Right renal cortex interstitium (tissue), 3 donors: ENCODE results near the gene TMEM203. TPM values are rescaled to one million over a fixed set of nuclear protein-coding genes. Genes with fewer than 3 reads are reported as not detected.
"Not testable (repeated sequence)": the region's sequence is repeated elsewhere in the genome, so short reads cannot be mapped to it uniquely, and the experiment has no call there.

Experiments used
- DNase-seq, 3 donors: peaks; one replicate each; pipeline ENCODE4 v3.0.0-alpha.2; 2013; ENCODE audit warnings: low read depth in 3 of 3, low spot score in 2 of 3
- polyA plus RNA-seq, 3 donors: library from polyadenylated mRNA; unstranded; fragments of 120-200 nt; gene quantifications; one replicate each; pipeline ENCODE4 v1.2.1, GENCODE V29; 2013; ENCODE audit not compliant: insufficient read length in 3 of 3

TMEM203 gene
- polyA plus RNA-seq, 3 donors: 39.7 to 44.3 (median 42.6) TPM

GRCh38 chr9:137242269-137243203, 37.1 kb upstream of the TMEM203 start:
- no peak for DNase-seq

GRCh38 chr9:137241490-137242268, 36.2 kb upstream of the TMEM203 start:
- no peak for DNase-seq

- DNase-seq: peak; percentile 97 to 99 (median 98)
These were observed 35.5 kb upstream of the TMEM203 start, which contains the start of gene TUBB4B for GRCh38 chr9:137240841-137241489. TUBB4B (plus strand) TSS chr9:137241287; CDS start chr9:137241361, 74 bp downstream.

- DNase-seq: peak in 1 of 3 donors; percentile 60
These were observed 34.9 kb upstream of the TMEM203 start for GRCh38 chr9:137240318-137240840.

- DNase-seq: not testable (repeated sequence)
These were observed 34.2 kb upstream of the TMEM203 start for GRCh38 chr9:137239541-137240200.

- DNase-seq: no peak
These were observed 32.6 kb upstream of the TMEM203 start for GRCh38 chr9:137237759-137238726.

- DNase-seq: no peak
These were observed 31.5 kb upstream of the TMEM203 start for GRCh38 chr9:137236936-137237421.

- peak in 2 of 3 donors; percentile 66 to 71 for DNase-seq
These were observed 30.9 kb upstream of the TMEM203 start for GRCh38 chr9:137236238-137236935.

- DNase-seq: no peak
These were observed 30.2 kb upstream of the TMEM203 start for GRCh38 chr9:137235424-137236237.

GRCh38 chr9:137234758-137235423, 29.4 kb upstream of the TMEM203 start:
- no peak for DNase-seq

GRCh38 chr9:137234055-137234697, 28.7 kb upstream of the TMEM203 start:
- no peak for DNase-seq

- DNase-seq: no peak
These were observed 27.9 kb upstream of the TMEM203 start for GRCh38 chr9:137233143-137233980.

GRCh38 chr9:137232510-137232909, 27.1 kb upstream of the TMEM203 start:
- no peak for DNase-seq

GRCh38 chr9:137232101-137232500, 26.7 kb upstream of the TMEM203 start:
- no peak for DNase-seq

GRCh38 chr9:137231372-137232039, 26.1 kb upstream of the TMEM203 start:
- DNase-seq: no peak
